Stimulated activated CD8-positive, alpha-beta memory T cell treated with anti-CD3 and anti-CD28 coated beads, Interleukin-12 subunit alpha, Interleukin-12 subunit beta, amount 100 ng/mL, for 24 hours (primary cell): ENCODE data around the gene LRRC39.

Source experiments
- DNase-seq: peaks from one replicate; pipeline ENCODE4 v3.0.0-alpha.2; 2020; ENCODE audit errors: extremely low read depth

The LRRC39 gene

GRCh38 chr1:100147875-100148274, 30.2 kb downstream of the LRRC39 start:
- no peak for DNase-seq

- no peak for DNase-seq
Measured at GRCh38 chr1:100146958-100147357, 31.1 kb downstream of the LRRC39 start.

- DNase-seq, result no peak
Measured at GRCh38 chr1:100145116-100145515, 32.9 kb downstream of the LRRC39 start.

- DNase-seq, result no peak
Measured at GRCh38 chr1:100142343-100142742, 35.7 kb downstream of the LRRC39 start.

- DNase-seq, result no peak
Measured at GRCh38 chr1:100141192-100141591, 36.9 kb downstream of the LRRC39 start.

- DNase-seq, result no peak
Measured at GRCh38 chr1:100137602-100138001, 40.5 kb downstream of the LRRC39 start.

GRCh38 chr1:100134872-100135271, 43.2 kb downstream of the LRRC39 start:
- no peak for DNase-seq

GRCh38 chr1:100132566-100133477, 45.2 kb downstream of the LRRC39 start, which contains the start of the genes SASS6 and TRMT13:
Gene SASS6, minus strand, starts transcription at chr1:100132930. Its CDS starts 116 bp downstream, at chr1:100132814.
Gene TRMT13, plus strand, starts transcription at chr1:100133163. Its CDS starts 6 bp downstream, at chr1:100133169.
- DNase-seq, result peak; percentile 87

- no peak for DNase-seq
Measured at GRCh38 chr1:100131623-100132022, 46.4 kb downstream of the LRRC39 start.

- DNase-seq, result no peak
Measured at GRCh38 chr1:100130552-100131077, 47.4 kb downstream of the LRRC39 start.

- DNase-seq, result no peak
Measured at GRCh38 chr1:100127226-100127625, 50.8 kb downstream of the LRRC39 start.

GRCh38 chr1:100122177-100122576, 55.9 kb downstream of the LRRC39 start:
- DNase-seq, result no peak

GRCh38 chr1:100115524-100115923, 62.5 kb downstream of the LRRC39 start:
- no peak for DNase-seq

GRCh38 chr1:100109554-100110066, 68.4 kb downstream of the LRRC39 start:
- no peak for DNase-seq

- no peak for DNase-seq
Measured at GRCh38 chr1:100107696-100108095, 70.4 kb downstream of the LRRC39 start.

GRCh38 chr1:100101564-100101963, 76.5 kb downstream of the LRRC39 start:
- no peak for DNase-seq

GRCh38 chr1:100100202-100100601, 77.9 kb downstream of the LRRC39 start:
- DNase-seq, result no peak
